HEK293 (cell line): ENCODE data around the gene FBL.

Source experiments
- CTCF ChIP-seq: fragments of 450-650 bp; formaldehyde crosslinking; IDR thresholded peaks from 2 replicates; pipeline ENCODE4 v1.5.1; 2016; ENCODE audit warnings: missing biosample characterization, missing genetic modification characterization
- ZBTB49 ChIP-seq: fragments of 450-650 bp; formaldehyde crosslinking; IDR thresholded peaks from 2 replicates; pipeline ENCODE4 v1.5.1; 2016; ENCODE audit warnings: missing biosample characterization, missing genetic modification characterization, low read depth
- ZBTB7A ChIP-seq: fragments of 450-650 bp; formaldehyde crosslinking; IDR thresholded peaks from 2 replicates; pipeline ENCODE4 v1.5.1; 2016; ENCODE audit warnings: low read depth, missing biosample characterization, missing genetic modification characterization
- ZEB2 ChIP-seq: fragments of 450-650 bp; formaldehyde crosslinking; IDR thresholded peaks from 2 replicates; pipeline ENCODE4 v1.5.1; 2016; ENCODE audit warnings: missing biosample characterization, missing genetic modification characterization
- ZNF292 ChIP-seq: fragments of 450-650 bp; formaldehyde crosslinking; IDR thresholded peaks from 2 replicates; pipeline ENCODE4 v1.5.1; 2016; ENCODE audit warnings: low read depth, missing biosample characterization, missing genetic modification characterization, borderline replicate concordance
- ZNF416 ChIP-seq: fragments of 450-650 bp; formaldehyde crosslinking; IDR thresholded peaks from 2 replicates; pipeline ENCODE4 v1.5.1; 2016; ENCODE audit warnings: missing biosample characterization, missing genetic modification characterization
- ZNF792 ChIP-seq: fragments of 450-650 bp; formaldehyde crosslinking; IDR thresholded peaks from 2 replicates; pipeline ENCODE4 v1.5.1; 2016; ENCODE audit warnings: missing biosample characterization, missing genetic modification characterization
- ZNF843 ChIP-seq: fragments of 450-650 bp; formaldehyde crosslinking; IDR thresholded peaks from 2 replicates; pipeline ENCODE4 v1.5.1; 2016; ENCODE audit warnings: missing biosample characterization, missing genetic modification characterization
- TF ChIP-seq, protein P1 (sequence below): fragments of 450-650 bp; formaldehyde crosslinking; IDR thresholded peaks from 2 replicates; pipeline ENCODE4 v1.5.1; 2016; ENCODE audit warnings: missing biosample characterization, missing genetic modification characterization

DNA sequence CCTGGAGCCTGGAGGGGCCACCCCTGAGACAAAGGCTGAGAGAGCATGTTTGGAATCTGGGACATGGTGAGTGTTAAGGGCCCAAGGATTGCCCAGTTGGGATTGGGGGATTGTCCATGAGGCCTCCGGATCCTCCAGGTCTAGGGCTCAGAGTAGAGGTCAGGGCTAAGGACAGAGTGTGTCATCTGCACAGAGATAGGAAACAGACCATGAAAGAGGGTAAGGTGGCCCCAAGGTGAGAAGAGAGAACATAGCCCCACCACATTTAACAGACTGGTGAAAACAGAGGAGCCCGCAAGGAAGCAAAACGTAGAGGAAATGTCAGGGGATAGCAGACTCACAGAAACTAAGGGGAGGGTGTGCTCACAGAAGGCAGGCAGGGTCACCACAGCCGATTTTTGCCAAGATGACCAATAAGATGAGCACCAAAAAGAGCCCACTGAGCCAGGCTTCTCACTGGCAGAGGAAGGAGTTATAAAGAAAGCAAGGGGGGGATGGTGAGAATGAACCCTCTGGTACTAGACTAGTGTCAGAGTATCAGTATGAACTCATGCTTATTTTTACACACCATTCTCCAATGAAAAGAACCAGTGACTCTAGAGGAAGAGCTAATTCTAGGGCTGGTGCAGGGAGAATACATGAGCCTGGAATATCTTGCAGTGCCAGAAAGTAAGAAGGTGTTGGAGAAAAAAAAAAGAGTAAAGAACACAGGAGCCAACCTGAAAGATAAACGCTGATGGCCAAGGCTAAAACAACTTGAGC lies 29.7 kb downstream of the FBL start:
- TF ChIP-seq ZBTB49 (no peak), ZNF416 (no peak), ZNF792 (tag by site-specific recombination) (no peak), ZNF843 (tag by site-specific recombination) (no peak), ZNF292 (no peak), ZBTB7A (tag by site-specific recombination) (no peak), CTCF (tag by site-specific recombination) (no peak), ZEB2 (tag by site-specific recombination) (no peak)
- TF ChIP-seq, protein P1, sequence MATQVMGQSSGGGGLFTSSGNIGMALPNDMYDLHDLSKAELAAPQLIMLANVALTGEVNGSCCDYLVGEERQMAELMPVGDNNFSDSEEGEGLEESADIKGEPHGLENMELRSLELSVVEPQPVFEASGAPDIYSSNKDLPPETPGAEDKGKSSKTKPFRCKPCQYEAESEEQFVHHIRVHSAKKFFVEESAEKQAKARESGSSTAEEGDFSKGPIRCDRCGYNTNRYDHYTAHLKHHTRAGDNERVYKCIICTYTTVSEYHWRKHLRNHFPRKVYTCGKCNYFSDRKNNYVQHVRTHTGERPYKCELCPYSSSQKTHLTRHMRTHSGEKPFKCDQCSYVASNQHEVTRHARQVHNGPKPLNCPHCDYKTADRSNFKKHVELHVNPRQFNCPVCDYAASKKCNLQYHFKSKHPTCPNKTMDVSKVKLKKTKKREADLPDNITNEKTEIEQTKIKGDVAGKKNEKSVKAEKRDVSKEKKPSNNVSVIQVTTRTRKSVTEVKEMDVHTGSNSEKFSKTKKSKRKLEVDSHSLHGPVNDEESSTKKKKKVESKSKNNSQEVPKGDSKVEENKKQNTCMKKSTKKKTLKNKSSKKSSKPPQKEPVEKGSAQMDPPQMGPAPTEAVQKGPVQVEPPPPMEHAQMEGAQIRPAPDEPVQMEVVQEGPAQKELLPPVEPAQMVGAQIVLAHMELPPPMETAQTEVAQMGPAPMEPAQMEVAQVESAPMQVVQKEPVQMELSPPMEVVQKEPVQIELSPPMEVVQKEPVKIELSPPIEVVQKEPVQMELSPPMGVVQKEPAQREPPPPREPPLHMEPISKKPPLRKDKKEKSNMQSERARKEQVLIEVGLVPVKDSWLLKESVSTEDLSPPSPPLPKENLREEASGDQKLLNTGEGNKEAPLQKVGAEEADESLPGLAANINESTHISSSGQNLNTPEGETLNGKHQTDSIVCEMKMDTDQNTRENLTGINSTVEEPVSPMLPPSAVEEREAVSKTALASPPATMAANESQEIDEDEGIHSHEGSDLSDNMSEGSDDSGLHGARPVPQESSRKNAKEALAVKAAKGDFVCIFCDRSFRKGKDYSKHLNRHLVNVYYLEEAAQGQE: no peak
